Neutrophil (primary cell): ENCODE measurements around the gene MAGOH.

ENCODE experiments used
- H3K27ac ChIP-seq: fragments of 200-600 bp; sonication (generic); 2 replicates; pipeline ENCODE4 v1.5.1; 2016; ENCODE audit warnings: mild to moderate bottlenecking, moderate library complexity
- H3K27me3 ChIP-seq: fragments of 200-600 bp; sonication (generic); 2 replicates; pipeline ENCODE4 v1.6.0; 2016; ENCODE audit warnings: mild to moderate bottlenecking
- H3K36me3 ChIP-seq: fragments of 200-600 bp; sonication (generic); 2 replicates; pipeline ENCODE4 v1.5.1; 2017
- H3K4me1 ChIP-seq, 2 experiments: fragments of 200-600 bp in 1 of 2; sonication (generic) in 1 of 2; 1 replicate in 1 of 2; 2 replicates in 1 of 2; pipeline versions ENCODE4 v1.5.1 to v1.6.1; 2013 to 2016; ENCODE audit warnings: low read depth in 1 of 2, low read length in 1 of 2, mild to moderate bottlenecking in 1 of 2, moderate library complexity in 1 of 2; ENCODE audit not compliant: control insufficient read depth in 1 of 2, insufficient read depth in 1 of 2
- H3K4me3 ChIP-seq, 2 experiments: fragments of 200-600 bp in 1 of 2; sonication (generic) in 1 of 2; 1 replicate in 1 of 2; 2 replicates in 1 of 2; pipeline ENCODE4 v1.5.1; 2013 to 2016; ENCODE audit warnings: low read depth in 1 of 2, low read length in 1 of 2, mild to moderate bottlenecking in 1 of 2, moderate library complexity in 1 of 2
- H3K9me3 ChIP-seq: fragments of 200-600 bp; sonication (generic); 2 replicates; pipeline ENCODE4 v1.5.1; 2016
- CTCF ChIP-seq: fragments of 200-600 bp; sonication (generic); IDR thresholded peaks from 2 replicates; pipeline ENCODE4 v1.5.1; 2016; ENCODE audit warnings: antibody characterized with exemption

Gene MAGOH

GRCh38 chr1:53258216-53258615, 19.9 kb upstream of the MAGOH start:
- H3K4me3 ChIP-seq = no peak overlapping the region
- no peak overlapping the region for H3K27ac ChIP-seq
- no peaks in the 10 kb centered on the region for H3K4me1 ChIP-seq
- H3K9me3 ChIP-seq = no peaks in the 10 kb centered on the region
- H3K36me3 ChIP-seq = no peaks in the 10 kb centered on the region
- TF ChIP-seq CTCF = no peak
- H3K27me3 ChIP-seq = no peaks in the 10 kb centered on the region

GRCh38 chr1:53257454-53258081, 19.2 kb upstream of the MAGOH start:
- Histone ChIP-seq H3K27ac (no peak overlapping the region), H3K36me3 (no peaks in the 10 kb centered on the region), H3K9me3 (no peaks in the 10 kb centered on the region), H3K4me1 (no peaks in the 10 kb centered on the region), H3K27me3 (no peaks in the 10 kb centered on the region), H3K4me3 (no peak overlapping the region)
- no peak for TF ChIP-seq CTCF

GRCh38 chr1:53256511-53257453, 18.5 kb upstream of the MAGOH start:
- no peak for TF ChIP-seq CTCF
- H3K36me3 ChIP-seq = no peaks in the 10 kb centered on the region

GRCh38 chr1:53255031-53255430, 16.7 kb upstream of the MAGOH start:
- no peak for TF ChIP-seq CTCF
- Histone ChIP-seq H3K9me3 (no peaks in the 10 kb centered on the region), H3K36me3 (no peaks in the 10 kb centered on the region), H3K27ac (no peak overlapping the region), H3K27me3 (no peaks in the 10 kb centered on the region), H3K4me3 (no peak overlapping the region), H3K4me1 (no peaks in the 10 kb centered on the region)

More at GRCh38 chr1:53256511-53257453, 18.5 kb upstream of the MAGOH start:
- Histone ChIP-seq H3K4me3 (no peak overlapping the region), H3K27me3 (no peaks in the 10 kb centered on the region), H3K4me1 (no peaks in the 10 kb centered on the region), H3K27ac (no peak overlapping the region), H3K9me3 (no peaks in the 10 kb centered on the region)

- Histone ChIP-seq H3K4me1 (no peaks in the 10 kb centered on the region), H3K27ac (no peak overlapping the region), H3K4me3 (no peak overlapping the region), H3K9me3 (no peaks in the 10 kb centered on the region), H3K27me3 (no peaks in the 10 kb centered on the region), H3K36me3 (no peaks in the 10 kb centered on the region)
- no peak for TF ChIP-seq CTCF
Measured at GRCh38 chr1:53254011-53254640, 15.8 kb upstream of the MAGOH start.
